Type B pancreatic cell (in vitro differentiated cells): ENCODE measurements around the gene FLCN. TPM values are rescaled to one million over a fixed set of nuclear protein-coding genes. Genes with fewer than 3 reads are reported as not detected.

ENCODE experiments used
- DNase-seq: peaks from one replicate; pipeline ENCODE4 v3.0.0; 2021; ENCODE audit warnings: mixed read lengths; ENCODE audit not compliant: unreplicated experiment; ENCODE audit errors: extremely low spot score
- H3K27ac Mint-ChIP-seq: 2 replicates; pipeline ENCODE4 v1.8.0; 2021; ENCODE audit warnings: mild to moderate bottlenecking, mixed read lengths
- H3K27me3 Mint-ChIP-seq: 2 replicates; pipeline ENCODE4 v1.8.0; 2021; ENCODE audit warnings: mixed read lengths
- H3K36me3 Mint-ChIP-seq: 2 replicates; pipeline ENCODE4 v1.8.0; 2021; ENCODE audit warnings: mixed read lengths
- H3K4me1 Mint-ChIP-seq: one replicate; pipeline ENCODE4 v1.8.0; 2021; ENCODE audit warnings: mixed read lengths; ENCODE audit not compliant: unreplicated experiment
- H3K4me3 Mint-ChIP-seq: 2 replicates; pipeline ENCODE4 v1.8.0; 2021; ENCODE audit warnings: mild to moderate bottlenecking, mixed read lengths
- H3K9me3 Mint-ChIP-seq: 2 replicates; pipeline ENCODE4 v1.8.0; 2021; ENCODE audit warnings: mixed read lengths
- CTCF ChIP-seq: fragments of 200-600 bp; sonication (generic); conservative IDR thresholded peaks from 2 replicates; pipeline ENCODE4 v1.5.0; 2021; ENCODE audit warnings: antibody characterized with exemption, mild to moderate bottlenecking
- total RNA-seq: library from RNA; stranded (reverse); gene quantifications from 2 replicates; pipeline ENCODE4 v1.2.1, GENCODE V29; 2021; ENCODE audit warnings: low replicate concordance

Gene FLCN
- total RNA-seq, 1 donor from 2014 or later: 55.8 TPM

GRCh38 chr17:17176341-17176740, 60.6 kb downstream of the FLCN start:
- peaks cover 12% of the 10 kb centered on the region for H3K36me3 Mint-ChIP-seq
- no peaks in the 10 kb centered on the region for H3K9me3 Mint-ChIP-seq
- no peaks in the 10 kb centered on the region for H3K27me3 Mint-ChIP-seq
- TF ChIP-seq CTCF: no peak
- no peak overlapping the region for H3K4me3 Mint-ChIP-seq
- DNase-seq: no peak
- no peaks in the 10 kb centered on the region for H3K4me1 Mint-ChIP-seq
- H3K27ac Mint-ChIP-seq: no peak overlapping the region

GRCh38 chr17:17175917-17176316, 61.1 kb downstream of the FLCN start:
- peaks cover 11% of the 10 kb centered on the region for H3K36me3 Mint-ChIP-seq
- no peak for TF ChIP-seq CTCF
- no peak for DNase-seq
- H3K4me3 Mint-ChIP-seq: no peak overlapping the region
- H3K27ac Mint-ChIP-seq: no peak overlapping the region
- no peaks in the 10 kb centered on the region for H3K9me3 Mint-ChIP-seq
- no peaks in the 10 kb centered on the region for H3K4me1 Mint-ChIP-seq
- H3K27me3 Mint-ChIP-seq: no peaks in the 10 kb centered on the region

- DNase-seq: no peak
- TF ChIP-seq CTCF: no peak
- peaks cover 5% of the 10 kb centered on the region for H3K36me3 Mint-ChIP-seq
- H3K27ac Mint-ChIP-seq: peak overlapping the region; percentile 34
- no peak overlapping the region for H3K4me3 Mint-ChIP-seq
- H3K9me3 Mint-ChIP-seq: no peaks in the 10 kb centered on the region
- no peaks in the 10 kb centered on the region for H3K4me1 Mint-ChIP-seq
- H3K27me3 Mint-ChIP-seq: no peaks in the 10 kb centered on the region
Observed at GRCh38 chr17:17175340-17175739, 61.6 kb downstream of the FLCN start.

GRCh38 chr17:17173921-17174320, 63.0 kb downstream of the FLCN start:
- no peak for DNase-seq
- Mint-ChIP-seq H3K36me3 (peaks cover 4% of the 10 kb centered on the region), H3K4me3 (no peak overlapping the region), H3K9me3 (no peaks in the 10 kb centered on the region), H3K4me1 (no peaks in the 10 kb centered on the region), H3K27me3 (no peaks in the 10 kb centered on the region), H3K27ac (no peak overlapping the region)
- no peak for TF ChIP-seq CTCF

- no peaks in the 10 kb centered on the region for H3K9me3 Mint-ChIP-seq
- no peaks in the 10 kb centered on the region for H3K4me1 Mint-ChIP-seq
- peaks cover 4% of the 10 kb centered on the region for H3K36me3 Mint-ChIP-seq
- no peak for DNase-seq
- no peak overlapping the region for H3K4me3 Mint-ChIP-seq
- no peaks in the 10 kb centered on the region for H3K27me3 Mint-ChIP-seq
- H3K27ac Mint-ChIP-seq: no peak overlapping the region
- no peak for TF ChIP-seq CTCF
Observed at GRCh38 chr17:17172990-17173389, 64.0 kb downstream of the FLCN start.
